A673 (cell line): Measurements from ENCODE around the gene POLR1A. TPM values are rescaled to one million over a fixed set of nuclear protein-coding genes. Genes with fewer than 3 reads are reported as not detected.

ENCODE experiments used
- BruUV-seq: library from RNA; stranded (reverse); fragments of 400-500 nt; replicated peaks from 2 replicates; lab custom pipeline; 2021; lab: Mats Ljungman, UMichigan
- CTCF ChIA-PET: fragments of 300-600 bp; sonication (Branson Sonifier 250); formaldehyde crosslinking; loops from one replicate; lab custom pipeline; 2022; ENCODE audit warnings: antibody characterized with exemption; lab: Charles Lee
- POLR2A ChIA-PET: fragments of 300-600 bp; sonication (Branson Sonifier 250); formaldehyde crosslinking; loops from one replicate; lab custom pipeline; 2022; ENCODE audit warnings: antibody characterized with exemption; ENCODE audit not compliant: low non-redundant PET; lab: Charles Lee
- DNase-seq: peaks from one replicate; pipeline ENCODE4 v3.0.0-alpha.2; 2015; ENCODE audit warnings: low spot score
- H3K27ac ChIP-seq: fragments of 200-600 bp; sonication (generic); 2 replicates; pipeline ENCODE4 v1.5.1; 2016; ENCODE audit warnings: mixed run types, low read depth, mild to moderate bottlenecking, mixed read lengths, antibody characterized with exemption, low read length; ENCODE audit not compliant: poor library complexity, severe bottlenecking
- H3K27me3 ChIP-seq: fragments of 200-600 bp; sonication (generic); replicated peaks from 2 replicates; pipeline ENCODE4 v1.6.1; 2017; ENCODE audit warnings: mixed run types, low read depth, mild to moderate bottlenecking, mixed read lengths, antibody characterized with exemption, low read length; ENCODE audit not compliant: insufficient read depth, poor library complexity
- H3K36me3 ChIP-seq: fragments of 200-600 bp; sonication (generic); 2 replicates; pipeline ENCODE4 v1.6.1; 2016; ENCODE audit warnings: mixed run types, mild to moderate bottlenecking, mixed read lengths, antibody characterized with exemption, low read length; ENCODE audit not compliant: insufficient read depth, poor library complexity, severe bottlenecking
- H3K4me1 ChIP-seq: fragments of 200-600 bp; sonication (generic); 2 replicates; pipeline ENCODE4 v1.6.1; 2017; ENCODE audit warnings: mixed run types, mild to moderate bottlenecking, mixed read lengths, antibody characterized with exemption, low read length; ENCODE audit not compliant: insufficient read depth, poor library complexity, severe bottlenecking
- H3K4me3 ChIP-seq: fragments of 200-600 bp; sonication (generic); 2 replicates; pipeline ENCODE4 v1.5.1; 2016; ENCODE audit warnings: low read depth, mixed run types, mild to moderate bottlenecking, mixed read lengths, low read length; ENCODE audit not compliant: poor library complexity, severe bottlenecking
- H3K9me3 ChIP-seq: fragments of 200-600 bp; sonication (generic); 2 replicates; pipeline ENCODE4 v1.6.1; 2016; ENCODE audit warnings: mixed run types, low read depth, mild to moderate bottlenecking, mixed read lengths, antibody characterized with exemption, low read length; ENCODE audit not compliant: poor library complexity, severe bottlenecking
- CTCF ChIP-seq: fragments of 300-800, 200-600 bp; sonication (generic); conservative IDR thresholded peaks from 2 replicates; pipeline ENCODE4 v1.5.1; 2017; ENCODE audit warnings: low read depth, mild to moderate bottlenecking, antibody characterized with exemption, low read length, moderate library complexity, mixed read lengths
- EZH2 ChIP-seq: fragments of 200-600 bp; sonication (generic); IDR thresholded peaks from 2 replicates; pipeline ENCODE4 v1.6.1; 2017; ENCODE audit warnings: borderline replicate concordance, low read depth, mild to moderate bottlenecking, mixed read lengths, antibody characterized with exemption, low read length; ENCODE audit not compliant: poor library complexity, severe bottlenecking
- intact Hi-C: fragments of 100-400 bp; cut with micrococcal nuclease; formaldehyde crosslinking; loops from one replicate; pipeline ENCODE4 v1.10.0; 2022; ENCODE audit not compliant: unreplicated experiment
- total RNA-seq: library from RNA; stranded (reverse); gene quantifications from 2 replicates; pipeline ENCODE4 v1.2.3, GENCODE V29; 2021

Gene POLR1A
- total RNA-seq, 1 experiment from 2014 or later, result 81.2 TPM

DNA sequence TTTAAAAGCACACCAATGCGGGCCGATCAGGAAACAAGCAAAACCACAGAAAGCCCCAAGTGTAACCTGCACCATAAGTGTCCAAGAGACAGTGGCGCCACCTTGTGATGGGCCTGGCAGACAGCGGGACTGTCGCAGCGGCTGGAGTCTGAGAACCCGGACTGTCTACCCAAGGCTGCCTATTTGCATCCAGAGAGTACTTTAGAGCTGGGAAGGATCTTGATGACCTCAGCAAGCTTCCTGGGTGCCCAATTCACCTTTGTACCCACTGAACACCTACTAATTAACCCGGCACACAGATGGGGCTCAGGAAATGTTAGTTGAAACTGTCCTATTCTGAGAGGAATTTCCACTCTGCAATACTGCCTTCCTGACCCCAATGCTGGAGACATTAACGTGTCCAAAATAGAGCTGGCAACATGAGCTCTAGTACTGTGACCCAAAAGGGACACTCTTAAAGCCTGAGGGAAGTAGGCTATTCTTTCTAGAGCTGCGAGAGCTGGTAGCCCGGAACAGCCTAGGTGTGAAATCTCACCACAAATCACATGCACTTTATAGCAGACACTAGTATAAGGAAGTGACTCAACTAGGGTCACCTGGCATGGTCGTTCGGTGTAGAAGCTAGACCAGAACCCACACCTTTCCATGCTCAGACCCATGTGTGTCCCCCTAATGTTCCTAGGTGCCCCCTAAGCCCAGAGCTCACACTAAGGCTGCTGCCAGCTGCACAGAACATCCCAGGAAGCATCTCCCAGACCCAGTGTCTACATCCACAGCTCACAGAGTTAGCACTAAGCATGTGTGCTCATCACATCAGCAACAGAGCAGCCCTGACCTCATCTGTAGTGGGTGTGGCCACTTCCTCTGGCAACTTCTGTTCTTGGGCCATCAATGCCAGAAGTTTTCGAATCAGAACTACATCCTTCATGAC lies 25.4 kb downstream of the POLR1A start:
- Histone ChIP-seq H3K4me1 (no peaks in the 10 kb centered on the region), H3K27ac (no peak overlapping the region), H3K9me3 (no peaks in the 10 kb centered on the region), H3K27me3 (no peaks in the 10 kb centered on the region), H3K4me3 (no peak overlapping the region), H3K36me3 (peaks cover 63% of the 10 kb centered on the region)
- DNase-seq, result peak; percentile 78
- ChIA-PET CTCF (interaction anchor here (1.0 to 3.2 kb wide), 2 partner anchors 191 to 253 kb away, joined by 3 to 41 read pairs; no protein-coding TSS in a partner anchor), POLR2A (no interaction called here)
- peak; percentile 92 for TF ChIP-seq CTCF
- no peak for TF ChIP-seq EZH2
- BruUV-seq, result no TSS peak
- intact Hi-C loops, result loop anchor here (1.0 to 5.0 kb wide), 4 partner anchors 193 to 443 kb away; partner anchors contain the start of gene ST3GAL5

DNA sequence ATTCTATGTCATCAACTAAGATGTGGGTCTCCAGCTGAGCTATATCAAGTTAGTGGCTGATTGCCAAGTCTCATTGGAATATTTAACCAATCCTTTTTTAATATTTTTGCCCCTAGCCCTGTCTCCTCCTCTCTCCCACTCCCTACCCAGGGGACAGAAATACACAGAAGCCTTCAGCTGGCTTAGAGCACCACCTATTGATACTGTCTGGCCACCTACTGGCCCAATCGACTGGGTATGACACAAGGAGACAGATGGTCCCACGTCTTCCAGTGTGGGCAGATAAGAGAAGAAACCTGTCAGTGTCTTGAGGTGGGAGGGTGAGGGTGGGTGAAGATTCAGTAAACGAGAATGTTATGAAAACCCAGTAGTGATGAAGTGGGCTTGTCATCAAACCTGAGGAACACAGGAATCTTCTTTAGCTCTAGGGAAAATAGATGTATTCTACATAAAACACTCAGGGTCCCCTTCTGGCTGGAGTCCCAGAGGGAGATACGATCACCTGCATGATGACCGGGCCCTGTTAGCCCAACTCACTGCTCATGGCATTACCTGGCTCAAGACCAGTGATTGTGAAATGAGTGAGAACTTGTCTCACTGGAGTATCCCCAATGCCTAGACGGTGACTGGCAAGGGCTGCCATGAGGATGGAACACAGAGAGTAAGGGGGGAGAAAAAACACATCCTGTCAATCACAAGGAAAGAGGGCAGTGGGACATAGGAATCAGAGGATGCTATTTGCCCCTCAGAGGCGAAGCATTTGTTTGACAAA lies 26.7 kb downstream of the POLR1A start:
- TF ChIP-seq EZH2, result no peak
- TF ChIP-seq CTCF, result peak; percentile 46
- no TSS peak for BruUV-seq
- H3K4me3 ChIP-seq, result no peak overlapping the region
- intact Hi-C loops, result loop anchor here (5.0 kb wide), 1 partner anchor 352 kb away; no protein-coding TSS in a partner anchor
- POLR2A ChIA-PET, result no interaction called here
- peak; percentile 20 for DNase-seq
- no peaks in the 10 kb centered on the region for H3K27me3 ChIP-seq
- H3K27ac ChIP-seq, result no peak overlapping the region
- no peaks in the 10 kb centered on the region for H3K9me3 ChIP-seq
- H3K36me3 ChIP-seq, result peaks cover 76% of the 10 kb centered on the region
- CTCF ChIA-PET, result interaction anchor here (0.7 to 3.2 kb wide), 2 partner anchors 189 to 252 kb away, joined by 3 to 41 read pairs; no protein-coding TSS in a partner anchor
- H3K4me1 ChIP-seq, result no peaks in the 10 kb centered on the region

DNA sequence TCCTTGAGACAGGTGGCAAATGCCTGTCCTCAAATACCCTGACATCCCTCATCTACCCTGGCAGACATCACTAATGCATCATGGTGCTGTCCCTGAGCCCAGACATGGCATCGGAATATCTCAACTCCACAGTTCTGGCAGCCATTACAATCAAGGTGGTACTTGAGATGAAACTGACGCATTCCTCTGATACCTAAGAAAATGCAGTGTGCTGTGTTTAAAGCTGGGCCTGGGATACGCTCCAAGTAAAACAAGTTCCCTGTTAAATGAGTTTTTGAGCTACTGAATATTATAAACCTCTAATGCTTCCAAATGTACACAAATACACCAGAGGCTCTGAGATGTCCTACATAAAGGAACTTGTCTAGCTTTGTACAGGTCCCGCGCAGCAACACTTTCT lies 29.8 kb downstream of the POLR1A start:
- intact Hi-C loops, result loop anchor here (5.0 kb wide), 1 partner anchor 349 kb away; no protein-coding TSS in a partner anchor
- no peaks in the 10 kb centered on the region for H3K9me3 ChIP-seq
- ChIA-PET POLR2A (no interaction called here), CTCF (interaction anchor here (0.9 kb wide), 1 partner anchor 248 kb away, joined by 4 read pairs; no protein-coding TSS in a partner anchor)
- H3K4me3 ChIP-seq, result no peak overlapping the region
- no peaks in the 10 kb centered on the region for H3K4me1 ChIP-seq
- no peak for DNase-seq
- no peak for TF ChIP-seq CTCF
- TF ChIP-seq EZH2, result no peak
- no peak overlapping the region for H3K27ac ChIP-seq
- H3K36me3 ChIP-seq, result peaks cover 75% of the 10 kb centered on the region
- no peaks in the 10 kb centered on the region for H3K27me3 ChIP-seq
- BruUV-seq, result no TSS peak
